HepG2 (cell line): ENCODE data around the gene LSM3. TPM values are rescaled to one million over a fixed set of nuclear protein-coding genes. Genes with fewer than 3 reads are reported as not detected.

Experiments
- ATAC-seq: fragments of 200-7000 bp; cut with Tn5 transposase; 3 replicates; pipeline ENCODE4 v1.9.1; 2020; ENCODE audit warnings: mild to moderate bottlenecking, moderate library complexity
- BruUV-seq: library from RNA; stranded (reverse); fragments of 400-500 nt; replicated peaks from 2 replicates; lab custom pipeline; 2021; lab: Mats Ljungman, UMichigan
- CTCF ChIA-PET: fragments of 300-600 bp; formaldehyde crosslinking; extraction: SDS; loops from one replicate; lab custom pipeline; 2021; ENCODE audit warnings: low total read pairs, inconsistent platforms, low intra/inter-chr PET ratio; lab: Yijun Ruan, JAX
- POLR2A ChIA-PET: fragments of 350-600 bp; sonication (Branson Sonifier 250); formaldehyde crosslinking; loops from one replicate; lab custom pipeline; 2020; ENCODE audit warnings: antibody characterized with exemption, inconsistent platforms; lab: Yijun Ruan, JAX
- DNase-seq: peaks from one replicate; pipeline ENCODE4 v3.0.0-alpha.2; 2015; ENCODE audit warnings: low spot score
- FAIRE-seq: peaks from 3 replicates; lab custom pipeline; 2011; peaks lifted over from hg19 to GRCh38; lab: Jason Lieb, UNC
- H2AFZ ChIP-seq: one replicate; pipeline ENCODE4 v1.6.1; 2011; ENCODE audit warnings: low read length, inconsistent platforms
- H3K27ac ChIP-seq: fragments of 300-600 bp; 3 replicates; pipeline ENCODE4 v1.8.0; 2011; ENCODE audit warnings: mixed run types, mild to moderate bottlenecking, mixed read lengths, low read length, inconsistent platforms; ENCODE audit not compliant: insufficient read depth; ENCODE audit errors: extremely low read length
- H3K27me3 ChIP-seq, 2 experiments: fragments of 200-600 bp in 1 of 2; 2 replicates in 1 of 2; 3 replicates in 1 of 2; pipeline versions ENCODE4 v1.6.0 to v1.8.0; 2011; ENCODE audit warnings: low read length in 2 of 2, mild to moderate bottlenecking in 2 of 2, moderate library complexity in 2 of 2, inconsistent platforms in 1 of 2; ENCODE audit not compliant: insufficient read depth in 2 of 2, control insufficient read depth in 1 of 2
- H3K36me3 ChIP-seq, 2 experiments: fragments of 200-600 bp in 1 of 2; replicated peaks in 1 of 2; 2 replicates in 1 of 2; 3 replicates in 1 of 2; pipeline versions ENCODE4 v1.5.1 to v1.8.0; 2011; ENCODE audit warnings: low read length in 2 of 2, inconsistent platforms in 1 of 2; ENCODE audit not compliant: insufficient read depth in 2 of 2, control insufficient read depth in 1 of 2
- H3K4me1 ChIP-seq: 2 replicates; pipeline ENCODE4 v1.5.1; 2012; ENCODE audit warnings: low read length, inconsistent platforms; ENCODE audit not compliant: insufficient read depth
- H3K4me2 ChIP-seq: 2 replicates; pipeline ENCODE4 v1.6.0; 2011; ENCODE audit warnings: low read depth, low read length, inconsistent platforms
- H3K4me3 ChIP-seq, 3 experiments: fragments of 200-600 bp in 1 of 3; sonication (generic), shearing (Covaris generic) in 1 of 3; replicated peaks in 1 of 3; 2 replicates each; pipeline ENCODE4 v1.5.1; 2011 to 2016; ENCODE audit warnings: low read length in 3 of 3, inconsistent platforms in 2 of 3, low read depth in 2 of 3, mild to moderate bottlenecking in 2 of 3, control low read depth in 1 of 3, mixed read lengths in 1 of 3; ENCODE audit not compliant: insufficient read depth in 1 of 3
- H3K79me2 ChIP-seq: one replicate; pipeline ENCODE4 v1.6.1; 2011; ENCODE audit warnings: low read length, inconsistent platforms; ENCODE audit not compliant: insufficient read depth
- H3K9ac ChIP-seq: 2 replicates; pipeline ENCODE4 v1.6.0; 2011; ENCODE audit warnings: mild to moderate bottlenecking, low read depth, low read length, inconsistent platforms; ENCODE audit not compliant: insufficient read depth
- H3K9me3 ChIP-seq: 2 replicates; pipeline ENCODE4 v1.5.1; 2012; ENCODE audit warnings: mild to moderate bottlenecking, low read length
- H4K20me1 ChIP-seq: 2 replicates; pipeline ENCODE4 v1.6.0; 2011; ENCODE audit warnings: inconsistent platforms, mild to moderate bottlenecking, low read length, moderate library complexity; ENCODE audit not compliant: insufficient read depth
- HNF4A ChIP-seq: sonication (generic); formaldehyde crosslinking; IDR thresholded peaks from 2 replicates; pipeline ENCODE4 v1.4.0; 2020; ENCODE audit warnings: missing genetic modification reagents
- KLF12 ChIP-seq: sonication (generic); formaldehyde crosslinking; IDR thresholded peaks from 2 replicates; pipeline ENCODE4 v1.4.0; 2020; ENCODE audit warnings: missing genetic modification reagents, borderline replicate concordance
- SOX5 ChIP-seq: IDR thresholded peaks from 2 replicates; pipeline ENCODE4 v1.6.1; 2016; ENCODE audit warnings: borderline replicate concordance
- ZFP36L2 ChIP-seq: sonication (generic); formaldehyde crosslinking; IDR thresholded peaks from 2 replicates; pipeline ENCODE4 v1.4.0; 2020; ENCODE audit warnings: missing genetic modification reagents
- ZFY ChIP-seq: sonication (generic); formaldehyde crosslinking; IDR thresholded peaks from 2 replicates; pipeline ENCODE4 v1.4.0; 2020; ENCODE audit warnings: missing genetic modification reagents
- ZNF121 ChIP-seq: sonication (generic); formaldehyde crosslinking; IDR thresholded peaks from 2 replicates; pipeline ENCODE4 v1.5.0; 2020; ENCODE audit warnings: mild to moderate bottlenecking, missing genetic modification reagents
- ZNF468 ChIP-seq: sonication (generic); formaldehyde crosslinking; IDR thresholded peaks from 2 replicates; pipeline ENCODE4 v1.8.0; 2022; ENCODE audit warnings: mild to moderate bottlenecking, moderate library complexity, missing genetic modification reagents
- WGBS: methylation state at CpG from one replicate; pipeline ENCODE4 v1.1.6; 2017; ENCODE audit warnings: low lambda C conversion rate; 5-methylcytosine and 5-hydroxymethylcytosine counted together
- in situ Hi-C: cut with HindIII; loops from 2 replicates; pipeline ENCODE4 v1.10.0; 2017; ENCODE audit warnings: low pct_unique_long_range_greater_than_20kb; ENCODE audit not compliant: extremely low pct_ligation_motif_present
- intact Hi-C: fragments of 100-400 bp; cut with micrococcal nuclease; formaldehyde crosslinking; loops from one replicate; pipeline ENCODE4 v1.10.0; 2022; ENCODE audit not compliant: unreplicated experiment
- polyA plus RNA-seq, 8 experiments: library from polyadenylated mRNA; depleted of rRNA in 3 of 8; stranded (reverse) in 7 of 8; unstranded in 1 of 8; fragments of >200 nt; fragmentation: Illumina TruSeq in 4 of 8; extraction: Trizol in 4 of 8; gene quantifications; 2 replicates each; pipeline versions ENCODE4 v1.2.1 to v1.2.3, GENCODE V29; 2011 to 2016; ENCODE audit warnings: low read depth in 4 of 8, missing spikeins in 1 of 8, mixed read lengths in 1 of 8; ENCODE audit not compliant: insufficient read depth in 1 of 8
- total RNA-seq, 5 experiments: library from RNA; depleted of rRNA; stranded (reverse); fragments of >200 nt; fragmentation: Illumina TruSeq; extraction: Trizol; gene quantifications; 2 replicates each; pipeline ENCODE4 v1.2.3, GENCODE V29; 2016; ENCODE audit warnings: low read depth in 1 of 5
- TF ChIP-seq, protein P1 (sequence below): sonication (generic); formaldehyde crosslinking; IDR thresholded peaks from 2 replicates; pipeline ENCODE4 v1.5.0; 2020; ENCODE audit warnings: mild to moderate bottlenecking, missing genetic modification reagents

LSM3 gene
- total and polyA plus RNA-seq, 2 of the 13 experiments (the other 11 are each of a cell fraction or from before 2014, with no cell fraction given) = 5.1 to 19.4 TPM

DNA sequence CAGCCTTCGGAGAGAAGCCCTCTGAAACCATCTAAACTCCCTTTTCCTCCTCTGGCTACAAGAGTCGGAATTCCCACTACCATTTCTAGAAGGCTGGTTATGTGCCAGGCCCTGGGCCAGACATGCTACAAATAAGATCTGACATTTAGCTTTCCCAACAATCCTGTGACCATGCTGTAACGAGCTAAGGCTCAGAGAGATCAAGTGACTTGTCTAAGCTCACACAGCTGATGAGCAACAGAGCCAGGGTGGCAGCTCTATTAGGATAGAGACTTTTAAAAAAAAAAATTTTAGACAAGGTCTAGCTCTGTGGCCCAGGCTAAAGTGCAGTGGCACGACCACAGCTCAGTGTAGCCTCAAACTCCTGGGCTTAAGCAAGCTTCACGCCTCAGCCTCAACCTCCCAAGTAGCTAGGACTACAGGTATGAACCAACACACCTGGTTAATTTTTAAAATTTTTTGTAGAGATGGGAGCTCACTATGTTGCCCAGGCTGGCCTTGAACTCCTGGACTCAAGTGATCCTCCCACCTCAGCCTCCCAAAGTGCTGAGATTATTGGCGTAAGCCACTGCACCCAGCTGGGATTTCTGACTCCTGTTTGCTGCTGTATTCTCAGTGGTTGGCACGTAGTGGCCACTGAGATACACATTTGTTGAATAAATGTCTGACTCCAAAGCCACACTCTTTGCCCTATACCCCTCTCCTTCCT lies 34.6 kb downstream of the LSM3 start:
- H3K79me2 ChIP-seq = no peaks in the 10 kb centered on the region
- in situ Hi-C loops = no loop called here
- no peak for TF ChIP-seq KLF12
- TF ChIP-seq, protein P1, sequence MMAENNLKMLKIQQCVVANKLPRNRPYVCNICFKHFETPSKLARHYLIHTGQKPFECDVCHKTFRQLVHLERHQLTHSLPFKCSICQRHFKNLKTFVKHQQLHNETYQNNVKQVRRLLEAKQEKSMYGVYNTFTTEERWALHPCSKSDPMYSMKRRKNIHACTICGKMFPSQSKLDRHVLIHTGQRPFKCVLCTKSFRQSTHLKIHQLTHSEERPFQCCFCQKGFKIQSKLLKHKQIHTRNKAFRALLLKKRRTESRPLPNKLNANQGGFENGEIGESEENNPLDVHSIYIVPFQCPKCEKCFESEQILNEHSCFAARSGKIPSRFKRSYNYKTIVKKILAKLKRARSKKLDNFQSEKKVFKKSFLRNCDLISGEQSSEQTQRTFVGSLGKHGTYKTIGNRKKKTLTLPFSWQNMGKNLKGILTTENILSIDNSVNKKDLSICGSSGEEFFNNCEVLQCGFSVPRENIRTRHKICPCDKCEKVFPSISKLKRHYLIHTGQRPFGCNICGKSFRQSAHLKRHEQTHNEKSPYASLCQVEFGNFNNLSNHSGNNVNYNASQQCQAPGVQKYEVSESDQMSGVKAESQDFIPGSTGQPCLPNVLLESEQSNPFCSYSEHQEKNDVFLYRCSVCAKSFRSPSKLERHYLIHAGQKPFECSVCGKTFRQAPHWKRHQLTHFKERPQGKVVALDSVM (CRISPR knock-in tag) = peak; percentile 84
- TF ChIP-seq ZFP36L2 = no peak
- no peak for TF ChIP-seq SOX5 (CRISPR knock-in tag)
- no peak for TF ChIP-seq ZFY (CRISPR knock-in tag)
- 0 out of 2 replicates have a peak, but pooled peaks have one; percentile 54 for TF ChIP-seq ZNF121
- no peak for TF ChIP-seq ZNF468 (CRISPR knock-in tag)
- TF ChIP-seq HNF4A (CRISPR knock-in tag) = 0 out of 2 replicates have a peak, but pooled peaks have one; percentile 12
- TF ChIP-seq, all 625 proteins: peak for 3
- intact Hi-C loops = no loop called here
- Histone ChIP-seq H3K4me1 (peaks cover 55% of the 10 kb centered on the region), H3K4me3 (no peak overlapping the region), H3K4me2 (no peak overlapping the region), H2AFZ (no peak overlapping the region), H3K9me3 (no peaks in the 10 kb centered on the region), H3K27ac (no peak overlapping the region), H3K36me3 (no peaks in the 10 kb centered on the region), H3K9ac (no peak overlapping the region), H4K20me1 (no peaks in the 10 kb centered on the region), H3K27me3 (no peaks in the 10 kb centered on the region; a peak in 1 of 5 replicates)
- no peak for DNase-seq
- no peak for FAIRE-seq
- ChIA-PET POLR2A (interaction anchor here (1.5 kb wide), 1 partner anchor 35 kb away, joined by 5 read pairs; the partner anchor contains the start of genes LSM3 and XPC), CTCF (no interaction called here)
- no TSS peak for BruUV-seq
- 26% methylated on average over 4 of the region's 7 CpGs for WGBS
- no peak for ATAC-seq
